HG02798 (cell line): ENCODE measurements around the gene SPRR3.

Experiments used
- ATAC-seq: cut with Tn5 transposase; IDR thresholded peaks from one replicate; pipeline ENCODE4 v1.9.1; 2021; ENCODE audit warnings: mild to moderate bottlenecking; ENCODE audit not compliant: unreplicated experiment, poor library complexity

Gene SPRR3

GRCh38 chr1:153001382-153001781, at the start of gene SPRR3:
SPRR3 (plus strand) TSS chr1:153001749; CDS start chr1:153003021, 1,272 bp downstream.
- no peak for ATAC-seq

DNA sequence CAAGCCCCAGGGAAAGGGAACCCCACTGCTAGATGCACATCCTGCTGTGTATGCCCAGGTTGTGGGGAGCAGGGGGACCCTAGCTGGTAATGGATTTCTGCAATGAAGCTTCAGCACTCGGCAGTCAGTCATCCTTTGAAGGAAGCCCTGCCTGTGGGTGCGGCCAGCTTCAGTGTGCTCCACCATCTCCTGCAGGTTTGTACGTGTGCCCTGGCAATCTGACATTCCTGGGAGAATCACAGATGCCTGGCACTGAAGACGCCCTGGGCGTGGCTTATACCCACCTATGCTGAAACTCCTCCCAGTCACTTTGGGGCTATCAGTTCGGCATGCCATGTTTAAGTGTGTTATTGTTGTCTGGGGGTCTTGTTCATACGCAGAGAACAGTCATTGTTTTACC, 47.8 kb upstream of the SPRR3 start:
- no peak for ATAC-seq

DNA sequence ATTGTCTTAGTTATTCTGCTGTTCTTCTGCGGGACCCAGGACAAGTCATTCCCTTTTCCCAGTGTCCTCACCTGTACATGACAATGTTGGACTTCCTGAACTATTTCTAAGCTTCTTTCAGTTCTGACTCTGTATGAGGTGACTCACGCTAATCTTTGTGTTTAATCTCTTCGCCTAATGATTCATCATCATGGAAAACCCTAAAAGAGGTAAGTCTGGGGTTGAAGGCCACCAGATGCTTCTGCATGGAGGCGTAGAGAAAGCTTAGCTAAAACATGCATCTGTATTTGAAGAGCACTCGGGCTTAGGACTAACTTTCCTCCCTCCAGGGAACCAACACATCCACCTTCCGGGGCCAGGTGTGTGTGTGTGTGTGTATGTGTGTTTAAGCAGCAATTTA, 47.1 kb upstream of the SPRR3 start:
- ATAC-seq = no peak

- ATAC-seq = no peak
Observed at GRCh38 chr1:152957561-152957960, 44.0 kb upstream of the SPRR3 start.

DNA sequence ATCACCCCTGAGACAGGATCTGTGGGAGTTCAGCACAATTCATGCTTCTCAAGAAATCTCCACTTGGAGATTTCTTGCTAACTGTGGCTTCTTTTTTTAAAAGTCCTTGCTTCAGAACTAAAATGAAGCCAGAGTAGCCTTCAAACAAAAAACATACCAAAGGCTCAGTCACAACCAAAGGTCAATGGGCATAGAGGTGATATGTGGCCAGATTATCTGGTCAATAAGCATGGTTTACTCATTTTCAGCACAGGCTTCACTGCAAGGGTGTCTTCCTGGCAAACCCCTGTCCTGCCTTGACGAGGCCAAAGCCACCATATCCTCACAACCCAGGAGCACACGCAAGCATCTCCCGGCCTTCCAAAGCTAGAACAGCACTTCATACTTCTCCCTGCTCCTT, 42.3 kb upstream of the SPRR3 start:
- ATAC-seq = no peak

GRCh38 chr1:152959801-152960451, 41.6 kb upstream of the SPRR3 start:
- ATAC-seq = no peak

- no peak for ATAC-seq
Observed at GRCh38 chr1:152960452-152961044, 41.0 kb upstream of the SPRR3 start.

DNA sequence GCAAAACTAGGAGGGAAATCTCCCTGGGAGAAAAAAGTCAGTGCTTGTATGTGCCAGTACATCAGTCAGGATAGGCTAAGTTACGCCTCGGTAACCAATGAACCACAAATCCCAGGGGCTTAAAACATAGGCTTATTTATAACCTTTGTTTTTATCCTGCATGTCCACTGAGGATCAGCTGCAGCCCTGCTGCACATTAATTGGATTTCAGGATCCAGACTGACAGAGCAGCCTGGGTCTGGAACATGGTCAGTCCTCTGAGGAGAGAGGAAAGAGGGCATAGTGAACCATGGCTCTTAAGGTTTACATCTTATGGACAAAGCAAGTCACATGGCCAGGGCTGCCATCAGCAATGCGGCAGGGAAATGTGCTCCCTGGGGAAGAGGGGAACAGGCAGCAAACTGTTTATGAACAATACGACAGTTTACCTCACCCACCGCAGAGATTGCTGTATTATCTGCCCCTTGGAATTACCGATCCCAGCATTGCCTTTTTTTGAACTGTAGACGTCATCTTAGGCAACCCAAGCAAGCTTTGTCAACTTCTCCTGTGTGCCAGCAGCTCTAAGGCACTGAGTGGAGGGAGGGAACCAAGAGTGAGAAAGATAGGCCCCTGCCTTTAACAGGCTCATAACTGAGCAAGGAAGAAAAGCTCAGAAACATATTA, 40.2 kb upstream of the SPRR3 start:
- ATAC-seq = no peak

- no peak for ATAC-seq
Observed at GRCh38 chr1:152962876-152963415, 38.6 kb upstream of the SPRR3 start.

DNA sequence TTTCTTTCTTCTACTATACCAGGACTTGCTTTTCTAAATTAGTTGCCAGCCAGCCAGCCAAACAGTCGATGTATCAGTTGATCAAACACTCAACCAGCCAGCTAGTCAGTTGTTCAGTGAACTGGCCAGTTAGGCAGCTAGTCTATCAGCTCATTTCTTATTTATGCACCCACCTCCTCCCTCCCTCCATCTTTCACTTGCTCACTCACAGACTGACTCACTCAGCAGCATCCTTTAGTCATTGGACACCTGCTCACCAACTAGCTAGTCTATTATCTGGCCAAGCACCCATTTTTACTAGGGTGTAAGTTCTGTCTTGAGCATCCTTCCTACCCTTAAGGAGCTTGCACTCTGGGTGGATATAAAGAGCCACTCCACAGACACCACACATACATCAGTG, 37.0 kb upstream of the SPRR3 start:
- no peak for ATAC-seq

DNA sequence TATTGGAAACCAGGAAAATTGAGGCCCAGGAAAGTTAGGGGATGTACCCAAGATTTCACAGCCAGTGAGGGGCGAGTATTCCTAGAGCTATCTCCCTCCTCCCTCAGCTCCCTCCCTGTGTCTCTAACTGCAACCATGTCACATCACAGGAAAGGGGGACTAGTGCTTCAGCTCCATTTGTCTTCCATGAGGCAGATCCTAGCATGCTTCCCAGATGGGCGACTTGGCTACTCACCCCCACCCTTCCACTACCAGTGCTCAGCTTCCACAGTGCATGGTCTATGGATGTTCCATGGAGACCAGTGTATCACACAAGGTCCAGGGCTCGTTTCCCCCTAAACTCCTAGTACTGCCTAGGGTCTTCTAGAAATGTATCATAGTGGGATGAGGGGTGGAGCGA, 35.7 kb upstream of the SPRR3 start:
- no peak for ATAC-seq

DNA sequence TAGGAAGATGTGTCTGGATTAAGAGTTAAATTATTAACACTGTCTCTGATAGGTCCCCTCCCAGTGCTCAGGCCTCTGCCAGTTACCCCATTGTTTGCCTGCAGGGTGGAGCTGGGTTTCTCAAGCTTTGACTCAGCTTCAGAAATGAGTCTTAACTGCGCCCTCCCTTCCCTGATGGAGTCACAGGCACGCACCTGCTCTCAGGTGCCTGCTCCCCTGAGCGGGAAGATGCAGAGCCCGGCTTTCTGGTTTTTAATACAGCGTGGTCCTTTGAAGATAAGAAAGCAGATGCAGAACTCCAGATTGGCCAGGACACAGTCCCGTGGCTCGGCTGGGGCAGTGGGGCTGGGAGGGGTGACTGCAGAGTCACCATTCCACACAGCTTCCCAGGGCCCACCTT, 34.3 kb upstream of the SPRR3 start:
- peak; percentile 46 for ATAC-seq

- peak; percentile 91 for ATAC-seq
Observed at GRCh38 chr1:152968248-152968647, 33.3 kb upstream of the SPRR3 start.

DNA sequence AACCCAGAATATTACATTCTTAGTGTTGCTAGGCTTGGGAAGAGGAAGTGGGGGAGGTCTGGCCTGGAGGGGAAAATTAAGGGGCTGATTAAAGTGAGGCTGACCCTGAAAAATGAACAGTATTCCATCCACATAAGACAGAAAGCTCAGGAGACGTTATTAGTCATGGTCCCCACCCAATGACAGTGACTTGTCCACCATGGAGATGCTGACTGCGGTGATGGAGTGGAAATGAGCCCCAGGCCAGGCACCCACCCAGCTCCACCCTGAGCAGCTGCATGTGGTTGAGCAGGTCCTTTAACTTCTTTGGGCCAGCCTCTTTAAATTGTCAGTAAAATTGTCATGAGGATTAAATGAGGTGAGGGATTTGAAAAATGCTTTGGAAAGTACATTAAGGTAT, 32.5 kb upstream of the SPRR3 start:
- ATAC-seq = no peak

GRCh38 chr1:152970495-152970894, 31.1 kb upstream of the SPRR3 start, which contains the start of gene SPRR4:
SPRR4 (plus strand) TSS chr1:152970648; CDS start chr1:152971891, 1,243 bp downstream.
- no peak for ATAC-seq

- no peak for ATAC-seq
Observed at GRCh38 chr1:152972196-152972886, 29.2 kb upstream of the SPRR3 start.

- ATAC-seq = no peak
Observed at GRCh38 chr1:152976688-152977087, 24.9 kb upstream of the SPRR3 start.

DNA sequence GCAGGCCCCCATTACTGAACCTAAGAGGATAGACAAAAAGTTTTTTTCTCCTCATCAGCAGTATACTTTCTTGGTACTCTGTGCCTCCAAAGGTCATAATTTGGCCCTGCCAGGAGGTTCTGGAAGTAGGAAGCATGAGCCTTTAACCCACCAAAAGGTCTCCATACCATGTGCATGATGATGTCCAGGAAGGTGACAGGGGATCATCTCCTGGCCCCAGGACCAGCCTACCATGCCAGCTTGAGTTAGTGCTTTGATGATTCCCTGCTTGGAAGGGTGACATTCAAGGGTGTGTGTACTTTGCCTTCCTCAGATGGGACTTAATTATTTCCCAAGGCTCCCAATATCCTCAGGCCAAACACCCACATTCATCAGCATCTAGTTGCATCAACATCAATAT, 23.9 kb upstream of the SPRR3 start:
- ATAC-seq = no peak

GRCh38 chr1:152980676-152981075, 20.9 kb upstream of the SPRR3 start:
- ATAC-seq = no peak

DNA sequence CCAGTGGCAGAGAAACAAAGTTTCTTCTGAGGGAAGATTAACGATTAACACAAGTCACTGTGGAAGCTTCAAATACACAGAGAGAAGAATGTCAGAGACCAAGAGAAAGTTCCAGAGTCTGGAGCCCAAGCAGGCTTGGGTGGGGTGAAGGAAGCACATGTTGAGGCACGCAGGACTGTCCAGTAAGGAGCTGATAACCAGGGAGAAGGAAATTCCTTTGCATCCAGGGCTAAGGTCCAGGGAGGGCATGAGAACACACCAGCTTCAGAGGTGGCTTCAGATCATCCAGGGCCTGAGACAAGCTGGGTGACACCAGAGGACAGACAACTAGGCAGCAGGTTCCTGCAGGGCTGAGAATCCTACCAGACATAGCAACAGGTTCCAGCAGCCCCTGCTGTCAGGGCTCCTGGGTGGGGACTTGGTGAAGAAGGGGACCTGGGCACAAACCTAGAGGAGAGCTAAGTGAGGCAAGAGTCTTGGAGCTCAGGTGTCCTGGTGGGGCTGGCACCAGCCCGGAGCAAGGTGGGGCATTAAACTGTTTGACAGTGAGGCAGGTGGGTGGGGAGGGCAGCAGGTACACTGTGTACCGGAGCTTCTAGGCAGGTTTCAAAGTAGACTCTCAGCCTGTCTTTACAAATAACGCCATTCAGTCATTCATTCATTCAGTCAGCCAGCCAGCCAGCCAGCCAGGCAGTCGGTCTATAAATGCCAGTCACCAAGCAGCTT, 20.2 kb upstream of the SPRR3 start:
- no peak for ATAC-seq
